NCI-H510A treated with DMSO at 0.1 percent for 48 hours (cell line): ENCODE measurements around the gene DPM2.

Experiments
- DNase-seq: peaks from one replicate; lab custom pipeline; 2025; lab: John Stamatoyannopoulos, UW

The DPM2 gene

GRCh38 chr9:127973169-127974000, 35.7 kb upstream of the DPM2 start:
- DNase-seq: no peak

GRCh38 chr9:127972236-127972871, 34.7 kb upstream of the DPM2 start:
- DNase-seq: no peak

GRCh38 chr9:127971357-127972235, 33.9 kb upstream of the DPM2 start:
- DNase-seq: no peak

- peak; percentile 91 for DNase-seq
These were observed 33.0 kb upstream of the DPM2 start for GRCh38 chr9:127970401-127971313.

GRCh38 chr9:127968700-127969383, 31.2 kb upstream of the DPM2 start:
- DNase-seq: no peak

GRCh38 chr9:127968042-127968441, 30.4 kb upstream of the DPM2 start:
- DNase-seq: no peak

- DNase-seq: no peak
These were observed 29.6 kb upstream of the DPM2 start for GRCh38 chr9:127967151-127967809.

GRCh38 chr9:127966416-127967150, 28.9 kb upstream of the DPM2 start:
- DNase-seq: no peak

- no peak for DNase-seq
These were observed 28.3 kb upstream of the DPM2 start for GRCh38 chr9:127965953-127966352.

- no peak for DNase-seq
These were observed 25.9 kb upstream of the DPM2 start for GRCh38 chr9:127963359-127964064.

- no peak for DNase-seq
These were observed 25.3 kb upstream of the DPM2 start for GRCh38 chr9:127963041-127963358.

GRCh38 chr9:127962278-127962677, 24.6 kb upstream of the DPM2 start:
- DNase-seq: no peak

- no peak for DNase-seq
These were observed 24.0 kb upstream of the DPM2 start for GRCh38 chr9:127961613-127962155.

- DNase-seq: no peak
These were observed 23.5 kb upstream of the DPM2 start for GRCh38 chr9:127961155-127961490.

- DNase-seq: no peak
These were observed 22.9 kb upstream of the DPM2 start for GRCh38 chr9:127960410-127961154.

GRCh38 chr9:127959841-127960409, 22.3 kb upstream of the DPM2 start:
- no peak for DNase-seq

- DNase-seq: no peak
These were observed 21.7 kb upstream of the DPM2 start for GRCh38 chr9:127959398-127959797.

GRCh38 chr9:127958728-127959127, 21.1 kb upstream of the DPM2 start:
- DNase-seq: no peak
